A549 treated with AZD9567 at 1 μM for 4 hours (cell line): ENCODE measurements around the gene ZNF540. TPM values are rescaled to one million over a fixed set of nuclear protein-coding genes. Genes with fewer than 3 reads are reported as not detected.

Experiments used
- total RNA-seq: library from RNA; stranded (reverse); fragments of 200-300 nt; extraction: Qiagen RNA extraction; gene quantifications from 5 replicates; pipeline ENCODE4 v1.2.3, GENCODE V29; 2022; ENCODE audit not compliant: insufficient read depth

The ZNF540 gene
- total RNA-seq: 0.05 to 0.14 TPM (median 0.10 TPM) in 3 of 5 replicates, not detected in the others

DNA sequence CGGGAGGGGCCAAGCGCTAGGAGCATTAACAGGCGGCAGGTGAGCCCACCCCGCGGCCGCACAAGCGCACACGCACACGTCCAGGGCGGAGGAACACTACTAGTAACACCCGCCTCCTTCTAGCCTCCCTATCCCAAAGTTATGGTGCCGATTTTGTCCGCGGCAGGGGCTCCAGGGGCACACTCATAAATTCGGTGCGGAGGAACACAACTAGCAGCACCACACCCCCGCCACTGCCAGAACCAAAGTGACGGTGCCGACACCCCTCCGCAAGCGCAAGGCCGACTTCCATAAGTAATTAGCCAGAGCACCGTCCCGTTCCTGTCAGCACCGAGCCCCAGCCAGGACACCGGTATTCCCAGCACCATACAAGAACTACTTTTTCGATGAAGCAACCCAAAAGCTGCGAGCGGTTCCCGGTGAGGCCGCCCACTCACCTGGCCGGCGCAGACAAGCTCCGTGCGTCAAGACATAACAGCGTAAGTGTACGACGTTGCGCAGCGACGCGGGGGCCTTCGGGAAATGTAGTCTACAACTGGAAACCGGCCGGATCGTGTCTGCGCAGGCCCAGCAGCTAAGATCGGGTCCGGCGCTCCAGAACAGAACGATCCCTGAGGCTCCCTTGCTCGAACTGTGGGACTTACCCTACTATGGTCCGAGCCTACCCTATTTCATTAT, at the start of gene ZNF540, which contains the start of gene ZNF571:
Gene ZNF540 (plus strand): TSS at position 573 of the 678 bp plus-strand sequence. CDS start 3,572 bp downstream, outside the sequence.
Gene ZNF571 (minus strand): TSS at position 489 of the 678 bp plus-strand sequence. CDS start 8,116 bp downstream, outside the sequence.

DNA sequence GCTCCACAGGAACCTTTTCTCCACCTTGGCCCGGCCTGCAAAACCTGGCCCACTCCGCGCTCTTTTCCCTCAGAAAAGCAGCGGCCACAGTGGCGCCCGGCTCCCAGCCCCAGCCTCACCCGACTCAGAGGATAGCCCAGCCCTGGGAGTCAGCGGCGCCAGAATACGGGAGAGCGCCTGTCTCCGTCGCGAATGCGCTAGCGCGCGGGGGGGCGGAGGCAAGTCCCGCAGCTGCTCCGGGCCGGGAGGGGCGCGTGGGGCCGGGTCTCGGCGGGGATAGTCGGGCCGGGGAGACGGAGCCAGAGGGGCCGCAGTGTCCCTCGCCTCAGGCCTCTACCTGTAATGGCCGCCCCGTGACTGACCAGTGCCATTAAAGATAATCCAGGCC, 60.6 kb downstream of the ZNF540 start, which contains the start of gene ZFP30:
Gene ZFP30 (minus strand): TSS at position 165 of the 388 bp plus-strand sequence. CDS start 7,643 bp downstream, outside the sequence.

Other genes starting within 250 kb of the ZNF540 start
- gene ZNF527, start 223.8 kb upstream of the ZNF540 start, total RNA-seq: 2.2 to 9.7 TPM (median 3.3 TPM) in 5 replicates
- 2.8 to 5.6 TPM (median 5.2 TPM) in 5 replicates for gene ZNF569, start 127.4 kb upstream of the ZNF540 start, total RNA-seq
- 2.5 to 4.8 TPM (median 2.9 TPM) in 5 replicates for gene ZNF570, start 125.5 kb upstream of the ZNF540 start, total RNA-seq
- 0.02 to 0.06 TPM (median 0.06 TPM) in 3 of 5 replicates, not detected in the others for gene ZNF793, start 87.9 kb upstream of the ZNF540 start, total RNA-seq
- 0.75 to 1.2 TPM (median 0.88 TPM) in 5 replicates for gene ZNF571, start 84 bp upstream of the ZNF540 start, total RNA-seq
- 7.0 to 8.9 TPM (median 8.3 TPM) in 5 replicates for gene ZFP30, start 60.6 kb downstream of the ZNF540 start, total RNA-seq
- gene ZNF607, start 124.9 kb downstream of the ZNF540 start, total RNA-seq: 4.5 to 8.4 TPM (median 6.0 TPM) in 5 replicates
- gene ZNF573, start 184.7 kb downstream of the ZNF540 start, total RNA-seq: 1.3 to 2.1 TPM (median 2.0 TPM) in 5 replicates